GM12878 (cell line): ENCODE data around the gene SLC18A3. TPM values are rescaled to one million over a fixed set of nuclear protein-coding genes. Genes with fewer than 3 reads are reported as not detected.

Source experiments
- ATAC-seq: fragments of 200-7000 bp; cut with Tn5 transposase; 3 replicates; pipeline ENCODE4 v1.9.1; 2020; ENCODE audit warnings: mild to moderate bottlenecking, moderate library complexity
- BruUV-seq: library from RNA; stranded (reverse); fragments of 400-500 nt; replicated peaks from 2 replicates; lab custom pipeline; 2021; lab: Mats Ljungman, UMichigan
- CTCF ChIA-PET: fragments of 300-600 bp; sonication (Branson Sonifier 250); formaldehyde crosslinking; extraction: SDS; loops from one replicate; lab custom pipeline; 2021; ENCODE audit warnings: inconsistent platforms; lab: Yijun Ruan, JAX
- POLR2A ChIA-PET: fragments of 350-600 bp; formaldehyde crosslinking; extraction: SDS; loops from one replicate; lab custom pipeline; 2021; ENCODE audit warnings: inconsistent platforms; lab: Charles Lee
- RAD21 ChIA-PET: fragments of 300-600 bp; sonication (Branson Sonifier 250); formaldehyde crosslinking; loops from one replicate; lab custom pipeline; 2023; ENCODE audit warnings: antibody characterized with exemption; ENCODE audit not compliant: unreplicated experiment; lab: Charles Lee
- SMC1A ChIA-PET: fragments of 300-600 bp; sonication (Branson Sonifier 250); formaldehyde crosslinking; loops from one replicate; lab custom pipeline; 2023; ENCODE audit not compliant: unreplicated experiment, uncharacterized antibody; lab: Charles Lee
- DNase-seq: peaks from one replicate; pipeline ENCODE4 v3.0.0-alpha.2; 2011; ENCODE audit warnings: low read depth, low spot score
- FAIRE-seq: peaks from 3 replicates; lab custom pipeline; 2011; peaks lifted over from hg19 to GRCh38; lab: Jason Lieb, UNC
- H2AFZ ChIP-seq: 2 replicates; pipeline ENCODE4 v1.6.0; 2011; ENCODE audit warnings: low read depth, low read length, control low read depth; ENCODE audit not compliant: control insufficient read depth
- H3K27ac ChIP-seq: 2 replicates; pipeline ENCODE4 v1.5.1; 2011; ENCODE audit warnings: control low read depth; ENCODE audit not compliant: control insufficient read depth, insufficient read depth
- H3K27me3 ChIP-seq, 2 experiments: replicated peaks in 1 of 2; 2 replicates each; pipeline versions ENCODE4 v1.6.0 to v1.6.1; 2011; ENCODE audit warnings: low read length in 1 of 2; ENCODE audit not compliant: control insufficient read depth in 2 of 2, insufficient read depth in 2 of 2
- H3K36me3 ChIP-seq, 2 experiments: 2 replicates each; pipeline ENCODE4 v1.5.1; 2011; ENCODE audit warnings: low read length in 1 of 2; ENCODE audit not compliant: control insufficient read depth in 2 of 2, insufficient read depth in 2 of 2
- H3K4me1 ChIP-seq: 2 replicates; pipeline ENCODE4 v1.6.1; 2011; ENCODE audit warnings: mild to moderate bottlenecking, low read length, moderate library complexity, mixed read lengths; ENCODE audit not compliant: control insufficient read depth, insufficient read depth
- H3K4me2 ChIP-seq: 2 replicates; pipeline ENCODE4 v1.6.0; 2011; ENCODE audit warnings: control low read depth; ENCODE audit not compliant: control insufficient read depth, insufficient read depth
- H3K4me3 ChIP-seq: fragments of 200-600 bp; sonication (generic); 2 replicates; pipeline ENCODE4 v1.5.1; 2016
- H3K79me2 ChIP-seq: 2 replicates; pipeline ENCODE4 v1.6.0; 2011; ENCODE audit warnings: low read length; ENCODE audit not compliant: control insufficient read depth, insufficient read depth
- H3K9ac ChIP-seq: 2 replicates; pipeline ENCODE4 v1.8.0; 2011; ENCODE audit warnings: low read length, control low read depth, mixed read lengths; ENCODE audit not compliant: control insufficient read depth, insufficient read depth
- H3K9me3 ChIP-seq: replicated peaks from 3 replicates; pipeline ENCODE4 v1.5.1; 2011; ENCODE audit warnings: mild to moderate bottlenecking, low read length; ENCODE audit not compliant: control insufficient read depth, insufficient read depth
- H4K20me1 ChIP-seq: 2 replicates; pipeline ENCODE4 v1.6.0; 2011; ENCODE audit not compliant: control insufficient read depth, insufficient read depth
- BCL11A ChIP-seq: IDR thresholded peaks from 2 replicates; pipeline ENCODE4 v1.6.1; 2011; ENCODE audit warnings: low read depth, low read length
- BMI1 ChIP-seq: fragments of 450-650 bp; IDR thresholded peaks from 2 replicates; pipeline ENCODE4 v1.6.1; 2016; ENCODE audit warnings: mild to moderate bottlenecking, moderate library complexity, borderline replicate concordance
- GABPA ChIP-seq: IDR thresholded peaks from 2 replicates; pipeline ENCODE4 v1.6.1; 2014; ENCODE audit warnings: antibody characterized with exemption, low read depth, mild to moderate bottlenecking, inconsistent platforms
- MTA3 ChIP-seq: IDR thresholded peaks from 2 replicates; pipeline ENCODE4 v1.6.1; 2012; ENCODE audit warnings: low read length, inconsistent platforms, borderline replicate concordance
- NFXL1 ChIP-seq: fragments of 450-650 bp; IDR thresholded peaks from 2 replicates; pipeline ENCODE4 v1.6.1; 2017; ENCODE audit warnings: antibody characterized with exemption, mild to moderate bottlenecking, borderline replicate concordance
- NR2C2 ChIP-seq: IDR thresholded peaks from 2 replicates; pipeline ENCODE4 v1.6.1; 2011; ENCODE audit warnings: borderline replicate concordance, low read depth; ENCODE audit not compliant: control insufficient read depth, insufficient read length
- POLR2AphosphoS5 ChIP-seq: IDR thresholded peaks from 2 replicates; pipeline ENCODE4 v1.6.1; 2011; ENCODE audit warnings: mild to moderate bottlenecking, low read length, inconsistent platforms
- SIN3A ChIP-seq: IDR thresholded peaks from 2 replicates; pipeline ENCODE4 v1.6.1; 2012; ENCODE audit warnings: low read depth, low read length, improper control_type of control experiment
- SP1 ChIP-seq: IDR thresholded peaks from one replicate; pipeline ENCODE4 v1.6.1; 2011; ENCODE audit warnings: low read depth, low read length
- STAT3 ChIP-seq: IDR thresholded peaks from 2 replicates; pipeline ENCODE4 v1.6.1; 2011; ENCODE audit warnings: low read depth, low read length, improper control_type of control experiment
- ZNF217 ChIP-seq: fragments of 450-650 bp; IDR thresholded peaks from 2 replicates; pipeline ENCODE4 v1.6.1; 2017; ENCODE audit warnings: antibody characterized with exemption, mild to moderate bottlenecking
- whole genome bisulfite sequencing: methylation state at CpG from one replicate; pipeline ENCODE4 v1.1.6; 2016; ENCODE audit warnings: low lambda C conversion rate; ENCODE audit not compliant: insufficient replicate concordance, insufficient coverage; ENCODE audit errors: missing lambda C conversion rate; 5-methylcytosine and 5-hydroxymethylcytosine counted together
- in situ Hi-C: fragments of 300-500 bp; cut with MboI; formaldehyde crosslinking; loops from 9 replicates; pipeline ENCODE4 v1.14.3; 2018; ENCODE audit warnings: mixed read lengths
- intact Hi-C: fragments of 100-400 bp; cut with micrococcal nuclease; formaldehyde crosslinking; loops from one replicate; pipeline ENCODE4 v1.14.2; 2022; ENCODE audit not compliant: unreplicated experiment
- polyA plus RNA-seq, 11 experiments: library from polyadenylated mRNA; depleted of rRNA in 4 of 11; unstranded in 6 of 11; stranded (reverse) in 5 of 11; fragments of >200 nt; fragmentation: Nextera tagmentation in 4 of 11; fragmentation: Illumina TruSeq in 1 of 11; extraction: Ambion mirVana in 4 of 11; extraction: Trizol in 1 of 11; gene quantifications; 1 replicate in 1 of 11; 2 replicates in 10 of 11; pipeline versions ENCODE4 v1.2.1 to v1.2.3, GENCODE V29; 2011 to 2016; ENCODE audit warnings: inconsistent platforms in 2 of 11, missing spikeins in 2 of 11, low read depth in 1 of 11
- total RNA-seq, 4 experiments: library from RNA; depleted of rRNA in 3 of 4; stranded (reverse); fragments of >200 nt in 3 of 4; fragmentation: Illumina TruSeq in 1 of 4; extraction: Trizol in 1 of 4; gene quantifications; 2 replicates each; pipeline versions ENCODE4 v1.2.1 to v1.2.3, GENCODE V29; 2013 to 2021
- TF ChIP-seq, protein P1 (sequence below): fragments of 450-650 bp; formaldehyde crosslinking; IDR thresholded peaks from 2 replicates; pipeline ENCODE4 v1.4.0; 2020; ENCODE audit warnings: mild to moderate bottlenecking, moderate library complexity
- TF ChIP-seq, protein P2 (sequence below): fragments of 450-650 bp; IDR thresholded peaks from 2 replicates; pipeline ENCODE4 v1.6.1; 2018; ENCODE audit warnings: borderline replicate concordance, mild to moderate bottlenecking; ENCODE audit not compliant: partially characterized antibody
- TF ChIP-seq, protein P3 (sequence below): IDR thresholded peaks from 2 replicates; pipeline ENCODE4 v1.6.1; 2011; ENCODE audit warnings: mild to moderate bottlenecking, low read depth, low read length, moderate library complexity; ENCODE audit not compliant: insufficient replicate concordance
- TF ChIP-seq, protein P4 (sequence below): fragments of 450-650 bp; IDR thresholded peaks from 2 replicates; pipeline ENCODE4 v1.6.1; 2014; ENCODE audit warnings: mild to moderate bottlenecking

Gene SLC18A3
- total and polyA plus RNA-seq, 10 of the 15 experiments (the other 5 are each of a cell fraction or from before 2014, with no cell fraction given), result not detected

DNA sequence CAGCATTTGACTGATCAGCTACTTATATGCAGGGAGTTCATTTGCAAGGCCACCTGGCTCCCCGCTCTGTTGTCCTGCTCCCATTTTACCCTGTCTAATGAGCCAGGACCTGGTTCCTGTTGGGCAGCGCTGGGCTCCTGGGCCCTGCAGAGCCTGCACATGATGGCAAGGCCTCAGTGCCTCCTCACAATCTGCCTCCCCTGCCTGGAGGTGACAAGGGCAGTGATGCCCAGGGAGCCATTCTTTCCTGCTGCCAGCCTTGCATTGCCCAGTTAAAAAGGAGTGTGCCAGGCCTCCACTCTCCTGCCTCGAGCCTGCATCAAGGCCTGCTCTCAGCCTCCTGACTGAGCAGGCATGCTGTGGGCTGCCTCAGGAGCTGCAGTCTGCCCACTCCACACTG, 32.2 kb downstream of the SLC18A3 start:
- RAD21 ChIA-PET, result no interaction called here
- no TSS peak for BruUV-seq
- TF ChIP-seq SIN3A (no peak), ZNF217 (no peak), GABPA (no peak), POLR2AphosphoS5 (no peak), STAT3 (no peak), NFXL1 (no peak), MTA3 (no peak), BCL11A (no peak), NR2C2 (no peak), BMI1 (no peak), SP1 (no peak)
- TF ChIP-seq, protein P1, sequence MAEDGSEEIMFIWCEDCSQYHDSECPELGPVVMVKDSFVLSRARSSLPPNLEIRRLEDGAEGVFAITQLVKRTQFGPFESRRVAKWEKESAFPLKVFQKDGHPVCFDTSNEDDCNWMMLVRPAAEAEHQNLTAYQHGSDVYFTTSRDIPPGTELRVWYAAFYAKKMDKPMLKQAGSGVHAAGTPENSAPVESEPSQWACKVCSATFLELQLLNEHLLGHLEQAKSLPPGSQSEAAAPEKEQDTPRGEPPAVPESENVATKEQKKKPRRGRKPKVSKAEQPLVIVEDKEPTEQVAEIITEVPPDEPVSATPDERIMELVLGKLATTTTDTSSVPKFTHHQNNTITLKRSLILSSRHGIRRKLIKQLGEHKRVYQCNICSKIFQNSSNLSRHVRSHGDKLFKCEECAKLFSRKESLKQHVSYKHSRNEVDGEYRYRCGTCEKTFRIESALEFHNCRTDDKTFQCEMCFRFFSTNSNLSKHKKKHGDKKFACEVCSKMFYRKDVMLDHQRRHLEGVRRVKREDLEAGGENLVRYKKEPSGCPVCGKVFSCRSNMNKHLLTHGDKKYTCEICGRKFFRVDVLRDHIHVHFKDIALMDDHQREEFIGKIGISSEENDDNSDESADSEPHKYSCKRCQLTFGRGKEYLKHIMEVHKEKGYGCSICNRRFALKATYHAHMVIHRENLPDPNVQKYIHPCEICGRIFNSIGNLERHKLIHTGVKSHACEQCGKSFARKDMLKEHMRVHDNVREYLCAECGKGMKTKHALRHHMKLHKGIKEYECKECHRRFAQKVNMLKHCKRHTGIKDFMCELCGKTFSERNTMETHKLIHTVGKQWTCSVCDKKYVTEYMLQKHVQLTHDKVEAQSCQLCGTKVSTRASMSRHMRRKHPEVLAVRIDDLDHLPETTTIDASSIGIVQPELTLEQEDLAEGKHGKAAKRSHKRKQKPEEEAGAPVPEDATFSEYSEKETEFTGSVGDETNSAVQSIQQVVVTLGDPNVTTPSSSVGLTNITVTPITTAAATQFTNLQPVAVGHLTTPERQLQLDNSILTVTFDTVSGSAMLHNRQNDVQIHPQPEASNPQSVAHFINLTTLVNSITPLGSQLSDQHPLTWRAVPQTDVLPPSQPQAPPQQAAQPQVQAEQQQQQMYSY (CRISPR knock-in tag), result no peak
- TF ChIP-seq, protein P2, sequence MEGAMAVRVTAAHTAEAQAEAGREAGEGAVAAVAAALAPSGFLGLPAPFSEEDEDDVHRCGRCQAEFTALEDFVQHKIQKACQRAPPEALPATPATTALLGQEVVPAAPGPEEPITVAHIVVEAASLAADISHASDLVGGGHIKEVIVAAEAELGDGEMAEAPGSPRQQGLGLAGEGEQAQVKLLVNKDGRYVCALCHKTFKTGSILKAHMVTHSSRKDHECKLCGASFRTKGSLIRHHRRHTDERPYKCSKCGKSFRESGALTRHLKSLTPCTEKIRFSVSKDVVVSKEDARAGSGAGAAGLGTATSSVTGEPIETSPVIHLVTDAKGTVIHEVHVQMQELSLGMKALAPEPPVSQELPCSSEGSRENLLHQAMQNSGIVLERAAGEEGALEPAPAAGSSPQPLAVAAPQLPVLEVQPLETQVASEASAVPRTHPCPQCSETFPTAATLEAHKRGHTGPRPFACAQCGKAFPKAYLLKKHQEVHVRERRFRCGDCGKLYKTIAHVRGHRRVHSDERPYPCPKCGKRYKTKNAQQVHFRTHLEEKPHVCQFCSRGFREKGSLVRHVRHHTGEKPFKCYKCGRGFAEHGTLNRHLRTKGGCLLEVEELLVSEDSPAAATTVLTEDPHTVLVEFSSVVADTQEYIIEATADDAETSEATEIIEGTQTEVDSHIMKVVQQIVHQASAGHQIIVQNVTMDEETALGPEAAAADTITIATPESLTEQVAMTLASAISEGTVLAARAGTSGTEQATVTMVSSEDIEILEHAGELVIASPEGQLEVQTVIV, result no peak
- TF ChIP-seq, protein P3, sequence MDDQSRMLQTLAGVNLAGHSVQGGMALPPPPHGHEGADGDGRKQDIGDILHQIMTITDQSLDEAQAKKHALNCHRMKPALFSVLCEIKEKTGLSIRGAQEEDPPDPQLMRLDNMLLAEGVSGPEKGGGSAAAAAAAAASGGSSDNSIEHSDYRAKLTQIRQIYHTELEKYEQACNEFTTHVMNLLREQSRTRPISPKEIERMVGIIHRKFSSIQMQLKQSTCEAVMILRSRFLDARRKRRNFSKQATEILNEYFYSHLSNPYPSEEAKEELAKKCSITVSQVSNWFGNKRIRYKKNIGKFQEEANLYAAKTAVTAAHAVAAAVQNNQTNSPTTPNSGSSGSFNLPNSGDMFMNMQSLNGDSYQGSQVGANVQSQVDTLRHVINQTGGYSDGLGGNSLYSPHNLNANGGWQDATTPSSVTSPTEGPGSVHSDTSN, result no peak
- TF ChIP-seq, protein P4, sequence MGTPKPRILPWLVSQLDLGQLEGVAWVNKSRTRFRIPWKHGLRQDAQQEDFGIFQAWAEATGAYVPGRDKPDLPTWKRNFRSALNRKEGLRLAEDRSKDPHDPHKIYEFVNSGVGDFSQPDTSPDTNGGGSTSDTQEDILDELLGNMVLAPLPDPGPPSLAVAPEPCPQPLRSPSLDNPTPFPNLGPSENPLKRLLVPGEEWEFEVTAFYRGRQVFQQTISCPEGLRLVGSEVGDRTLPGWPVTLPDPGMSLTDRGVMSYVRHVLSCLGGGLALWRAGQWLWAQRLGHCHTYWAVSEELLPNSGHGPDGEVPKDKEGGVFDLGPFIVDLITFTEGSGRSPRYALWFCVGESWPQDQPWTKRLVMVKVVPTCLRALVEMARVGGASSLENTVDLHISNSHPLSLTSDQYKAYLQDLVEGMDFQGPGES, result no peak
- Histone ChIP-seq H3K4me2 (no peak overlapping the region), H2AFZ (no peak overlapping the region), H3K27me3 (no peaks in the 10 kb centered on the region; a peak in 1 of 4 replicates), H3K79me2 (no peaks in the 10 kb centered on the region), H3K4me3 (no peak overlapping the region), H3K4me1 (no peaks in the 10 kb centered on the region), H3K36me3 (no peaks in the 10 kb centered on the region), H4K20me1 (no peaks in the 10 kb centered on the region), H3K9me3 (no peaks in the 10 kb centered on the region), H3K27ac (no peak overlapping the region), H3K9ac (no peak overlapping the region)
- CTCF ChIA-PET, result no interaction called here
- FAIRE-seq (no peak), ATAC-seq (no peak), DNase-seq (no peak)
- in situ Hi-C loops (no loop called here), intact Hi-C loops (no loop called here)
- POLR2A ChIA-PET, result no interaction called here
- WGBS, result 45% methylated on average over 3 of the region's 3 CpGs
- SMC1A ChIA-PET, result no interaction called here
